ENCODE results near the gene KPNB1.

DNA sequence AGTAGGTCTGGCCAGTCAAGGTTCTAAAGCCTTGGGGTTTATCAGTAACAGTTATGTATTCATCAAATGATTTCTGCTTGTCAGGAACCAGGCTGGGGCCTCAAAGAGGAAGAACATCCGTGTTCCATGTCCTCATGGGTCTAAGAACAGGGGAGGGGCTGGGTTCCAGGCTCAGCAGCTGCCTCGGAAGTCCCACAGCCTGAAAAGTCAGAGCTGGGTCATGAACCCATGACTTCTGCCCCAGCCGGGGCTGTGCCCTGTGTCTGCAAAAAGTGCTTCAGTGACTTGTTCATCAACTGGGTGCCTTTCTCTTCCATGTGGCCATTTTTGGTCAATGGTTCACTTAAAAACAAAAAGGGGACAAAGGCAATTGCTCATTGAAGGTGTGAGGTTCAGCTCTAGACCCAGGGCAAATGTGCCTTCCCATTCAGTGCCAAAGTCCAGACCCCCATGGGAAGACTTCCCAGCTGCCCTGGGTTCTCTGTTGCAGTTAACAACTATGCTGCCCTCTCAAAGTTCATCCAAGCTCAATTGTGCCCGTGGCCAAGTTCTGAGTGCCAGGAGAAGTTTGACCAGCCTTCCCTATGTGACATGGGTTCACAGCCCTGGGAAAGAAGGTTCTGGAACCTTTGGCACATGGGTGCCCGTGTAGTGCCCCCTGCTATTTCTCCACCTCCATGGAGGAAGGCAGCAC, 62.8 kb downstream of the KPNB1 start:
- TF ChIP-seq, protein P1, sequence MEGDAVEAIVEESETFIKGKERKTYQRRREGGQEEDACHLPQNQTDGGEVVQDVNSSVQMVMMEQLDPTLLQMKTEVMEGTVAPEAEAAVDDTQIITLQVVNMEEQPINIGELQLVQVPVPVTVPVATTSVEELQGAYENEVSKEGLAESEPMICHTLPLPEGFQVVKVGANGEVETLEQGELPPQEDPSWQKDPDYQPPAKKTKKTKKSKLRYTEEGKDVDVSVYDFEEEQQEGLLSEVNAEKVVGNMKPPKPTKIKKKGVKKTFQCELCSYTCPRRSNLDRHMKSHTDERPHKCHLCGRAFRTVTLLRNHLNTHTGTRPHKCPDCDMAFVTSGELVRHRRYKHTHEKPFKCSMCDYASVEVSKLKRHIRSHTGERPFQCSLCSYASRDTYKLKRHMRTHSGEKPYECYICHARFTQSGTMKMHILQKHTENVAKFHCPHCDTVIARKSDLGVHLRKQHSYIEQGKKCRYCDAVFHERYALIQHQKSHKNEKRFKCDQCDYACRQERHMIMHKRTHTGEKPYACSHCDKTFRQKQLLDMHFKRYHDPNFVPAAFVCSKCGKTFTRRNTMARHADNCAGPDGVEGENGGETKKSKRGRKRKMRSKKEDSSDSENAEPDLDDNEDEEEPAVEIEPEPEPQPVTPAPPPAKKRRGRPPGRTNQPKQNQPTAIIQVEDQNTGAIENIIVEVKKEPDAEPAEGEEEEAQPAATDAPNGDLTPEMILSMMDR (IDR thresholded peaks at IDR 0.05): no peak
- TF ChIP-seq POLR2A (IDR thresholded peaks at IDR 0.05): no peak
